ENCODE data around the gene SCFD2. TPM values are rescaled to one million over a fixed set of nuclear protein-coding genes. Genes with fewer than 3 reads are reported as not detected.
A peak's percentile ranks its signal among the peaks of the same experiment; 100 is the strongest.
"Not testable (repeated sequence)": the region's sequence is repeated elsewhere in the genome, so short reads cannot be mapped to it uniquely, and the experiment has no call there.

Gene SCFD2
- 22.8 TPM for total RNA-seq

GRCh38 chr4:53365486-53366300, at the start of gene SCFD2:
SCFD2 (minus strand) TSS chr4:53366061.
- Histone ChIP-seq H3K36me3 (no peaks in the 10 kb centered on the region), H3K4me3 (peak within 1 kb of the TSS; percentile 69 to 97), H3K27ac (peak within 1 kb of the TSS; percentile 30 to 53), H3K4me1 (peaks cover 4 to 25% of the 10 kb centered on the region in 2 donors), H3K9me3 (no peaks in the 10 kb centered on the region), H3K27me3 (no peaks in the 10 kb centered on the region)
- intact Hi-C loops (cut with DNase I) = loop anchor here (1.0 to 10.0 kb wide), 6 partner anchors 12 to 1523 kb away; partner anchors contain the start of genes CHIC2, DCUN1D4, FIP1L1 and USP46
- DNase-seq (ENCODE audit: low spot score in 2 of 2) = peak; percentile 95 to 99
- no peak for TF ChIP-seq CTCF (IDR thresholded peaks at IDR 0.05)

- H3K9me3 ChIP-seq; H3K4me1 ChIP-seq; H3K27ac ChIP-seq; intact Hi-C loops (cut with DNase I); H3K36me3 ChIP-seq; H3K27me3 ChIP-seq; DNase-seq (ENCODE audit: low spot score in 2 of 2); H3K4me3 ChIP-seq: not testable (repeated sequence)
Observed at GRCh38 chr4:53409479-53409878, 43.6 kb upstream of the SCFD2 start.

GRCh38 chr4:53380221-53380620, 14.4 kb upstream of the SCFD2 start:
- no peak for DNase-seq (ENCODE audit: low spot score in 2 of 2)
- Histone ChIP-seq H3K36me3 (peaks cover 16 to 19% of the 10 kb centered on the region in 2 donors), H3K4me3 (no peak overlapping the region), H3K9me3 (no peaks in the 10 kb centered on the region), H3K4me1 (peaks cover 2 to 3% of the 10 kb centered on the region in 2 donors), H3K27ac (no peak overlapping the region), H3K27me3 (no peaks in the 10 kb centered on the region)
- TF ChIP-seq CTCF (IDR thresholded peaks at IDR 0.05) = no peak
- intact Hi-C loops (cut with DNase I) = no loop called here

GRCh38 chr4:53378171-53378482, 12.3 kb upstream of the SCFD2 start:
- intact Hi-C loops (cut with DNase I) = loop anchor here (5.0 to 10.0 kb wide), 4 partner anchors 56 to 366 kb away; no protein-coding TSS in a partner anchor
- no peak for DNase-seq (ENCODE audit: low spot score in 2 of 2)
- H3K27me3 ChIP-seq = no peaks in the 10 kb centered on the region
- peak overlapping the region; percentile 82 to 84 for H3K27ac ChIP-seq
- H3K4me1 ChIP-seq = peaks cover 2 to 3% of the 10 kb centered on the region in 2 donors
- H3K9me3 ChIP-seq = no peaks in the 10 kb centered on the region
- TF ChIP-seq CTCF (IDR thresholded peaks at IDR 0.05) = no peak
- peaks cover under 1 to 2% of the 10 kb centered on the region in 2 donors for H3K36me3 ChIP-seq
- peak overlapping the region; percentile 66 to 78 for H3K4me3 ChIP-seq

- no peak for TF ChIP-seq CTCF (IDR thresholded peaks at IDR 0.05)
- Histone ChIP-seq H3K4me1 (peaks cover 2 to 3% of the 10 kb centered on the region in 2 donors), H3K27me3 (no peaks in the 10 kb centered on the region), H3K9me3 (no peaks in the 10 kb centered on the region), H3K27ac (peak within 1 kb of the TSS; percentile 82 to 84), H3K4me3 (peak within 1 kb of the TSS; percentile 66 to 78), H3K36me3 (peaks cover 0 to 1% of the 10 kb centered on the region in 2 donors)
- peak; percentile 78 to 97 for DNase-seq (ENCODE audit: low spot score in 2 of 2)
- intact Hi-C loops (cut with DNase I) = loop anchor here (1.0 to 10.0 kb wide), 5 partner anchors 11 to 365 kb away; partner anchors contain the start of gene SCFD2
Observed at GRCh38 chr4:53377319-53378170, 11.7 kb upstream of the SCFD2 start, which contains the start of gene FIP1L1. FIP1L1 (plus strand) TSS chr4:53377641; CDS start chr4:53377839, 198 bp downstream.
